PFSK-1 (cell line): ENCODE data around the gene IGFLR1.

Experiments used
- POLR2AphosphoS5 ChIP-seq: IDR thresholded peaks from 2 replicates; pipeline ENCODE4 v1.6.1; 2012; ENCODE audit warnings: low read depth, mild to moderate bottlenecking, control low read depth, low read length, moderate library complexity
- SIN3A ChIP-seq: IDR thresholded peaks from 2 replicates; pipeline ENCODE4 v1.6.1; 2012; ENCODE audit warnings: mild to moderate bottlenecking, low read length, moderate library complexity, borderline replicate concordance; ENCODE audit not compliant: insufficient read depth

DNA sequence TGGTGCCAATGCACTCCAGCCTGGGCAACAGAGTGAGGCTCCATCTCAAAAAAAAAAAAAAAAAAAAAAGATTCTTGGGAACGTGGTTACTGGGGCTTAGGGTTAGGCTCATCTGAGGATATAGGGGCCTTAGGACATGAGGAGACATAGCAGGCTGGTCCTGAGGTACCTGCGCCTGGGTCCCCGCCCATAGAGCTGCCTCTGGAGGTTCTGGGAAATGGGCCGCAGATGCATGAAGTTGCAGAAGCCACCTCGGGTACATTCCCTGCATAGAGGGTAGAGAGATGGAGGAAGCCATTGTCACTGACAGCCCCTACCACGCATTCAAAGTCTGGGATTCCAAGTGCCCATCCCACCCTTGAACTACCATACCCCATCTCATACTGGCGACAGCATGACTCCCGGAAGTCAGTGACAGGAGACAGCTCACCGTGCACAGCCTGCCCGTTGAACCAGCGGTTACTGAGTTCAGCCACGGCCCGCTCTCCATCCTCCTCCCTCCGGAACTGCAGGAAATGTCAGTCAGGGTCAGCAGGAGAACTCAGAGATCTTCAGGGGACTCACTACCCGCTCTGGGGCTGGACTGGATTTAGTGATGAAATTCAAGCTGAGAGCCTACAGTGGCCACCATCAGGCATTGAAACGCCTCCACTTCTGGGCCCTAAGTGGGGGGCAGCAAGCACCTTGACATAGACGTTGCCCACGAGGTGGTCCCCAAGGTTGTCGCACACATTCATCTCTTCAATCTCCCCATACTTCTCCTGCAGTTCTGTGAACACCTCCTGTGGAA is 1.6 kb upstream of the IGFLR1 start:
- TF ChIP-seq POLR2AphosphoS5 (no peak), SIN3A (no peak)
